IPS-15b (cell line): ENCODE data around the gene NSG2.

Experiments used
- H3K27me3 ChIP-seq: one replicate; pipeline ENCODE4 v1.6.1; 2013; ENCODE audit warnings: low read length; ENCODE audit not compliant: control insufficient read depth, insufficient read depth
- H3K36me3 ChIP-seq: one replicate; pipeline ENCODE4 v1.6.1; 2013; ENCODE audit warnings: low read length; ENCODE audit not compliant: control insufficient read depth, insufficient read depth
- H3K4me1 ChIP-seq: one replicate; pipeline ENCODE4 v1.6.1; 2013; ENCODE audit warnings: mild to moderate bottlenecking, low read length; ENCODE audit not compliant: control insufficient read depth, insufficient read depth
- H3K4me3 ChIP-seq: one replicate; pipeline ENCODE4 v1.5.1; 2013; ENCODE audit warnings: low read depth, low read length
- H3K9ac ChIP-seq: one replicate; pipeline ENCODE4 v1.6.1; 2013; ENCODE audit warnings: low read depth, mild to moderate bottlenecking, low read length
- H3K9me3 ChIP-seq: one replicate; pipeline ENCODE4 v1.6.1; 2013; ENCODE audit warnings: mild to moderate bottlenecking, low read length; ENCODE audit not compliant: control insufficient read depth, insufficient read depth

The NSG2 gene

DNA sequence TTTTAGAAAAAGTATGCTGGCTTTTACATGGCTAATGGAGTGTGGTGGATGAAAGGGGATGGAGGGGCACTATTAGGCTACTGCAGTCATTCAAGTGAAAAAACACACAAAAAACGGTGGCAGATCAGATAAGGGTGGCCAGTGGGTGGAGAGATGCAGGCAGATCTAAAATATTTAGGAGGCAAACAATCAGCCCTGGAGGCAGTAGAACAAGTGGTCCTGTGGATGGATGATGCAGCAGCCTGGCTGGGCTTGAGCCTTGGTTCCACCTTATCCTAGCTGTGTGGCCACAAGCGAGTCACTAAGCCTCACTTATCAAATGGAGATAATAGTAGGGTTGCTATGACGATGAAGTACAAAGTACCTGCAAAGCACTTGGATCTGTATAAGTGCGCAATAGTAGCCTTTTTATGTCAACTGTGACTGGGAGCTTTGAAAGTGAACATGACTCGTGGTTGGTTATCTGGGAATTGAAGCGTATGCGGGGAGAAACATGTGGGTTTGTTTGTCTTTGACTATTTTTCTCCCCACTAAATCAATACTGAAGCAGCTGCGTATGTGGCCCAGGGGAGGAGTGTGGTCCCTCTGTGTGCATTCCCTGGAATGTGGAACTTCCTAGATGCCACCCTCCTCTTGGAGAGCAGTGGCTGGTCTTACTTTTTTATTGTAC is 20.2 kb downstream of the NSG2 start:
- H3K9me3 ChIP-seq: no peaks in the 10 kb centered on the region
- H3K4me3 ChIP-seq: no peak overlapping the region
- no peak overlapping the region for H3K9ac ChIP-seq
- no peaks in the 10 kb centered on the region for H3K36me3 ChIP-seq
- H3K27me3 ChIP-seq: no peaks in the 10 kb centered on the region
- no peaks in the 10 kb centered on the region for H3K4me1 ChIP-seq

DNA sequence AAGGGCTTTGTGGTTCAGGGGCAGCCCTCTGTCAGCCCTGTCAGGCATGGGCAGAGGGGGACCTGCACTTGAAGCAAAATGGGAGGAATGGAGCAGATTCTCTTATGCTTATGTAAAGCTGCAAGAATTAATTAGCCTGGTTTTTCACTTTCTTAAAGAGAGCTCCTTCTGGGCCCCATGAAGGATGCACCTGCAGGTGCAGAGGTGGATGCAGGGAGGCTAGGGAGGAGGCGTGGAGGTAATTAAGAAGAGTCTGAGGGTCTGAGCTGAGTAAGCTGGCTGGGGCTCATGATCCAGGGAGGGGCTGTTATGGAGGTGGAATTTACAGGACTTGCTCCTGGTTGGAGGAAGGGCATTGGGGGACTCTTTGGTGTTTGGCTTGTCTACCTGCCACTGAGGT is 22.0 kb downstream of the NSG2 start:
- H3K9me3 ChIP-seq: no peaks in the 10 kb centered on the region
- no peaks in the 10 kb centered on the region for H3K4me1 ChIP-seq
- no peaks in the 10 kb centered on the region for H3K36me3 ChIP-seq
- no peak overlapping the region for H3K9ac ChIP-seq
- H3K27me3 ChIP-seq: no peaks in the 10 kb centered on the region
- no peak overlapping the region for H3K4me3 ChIP-seq

DNA sequence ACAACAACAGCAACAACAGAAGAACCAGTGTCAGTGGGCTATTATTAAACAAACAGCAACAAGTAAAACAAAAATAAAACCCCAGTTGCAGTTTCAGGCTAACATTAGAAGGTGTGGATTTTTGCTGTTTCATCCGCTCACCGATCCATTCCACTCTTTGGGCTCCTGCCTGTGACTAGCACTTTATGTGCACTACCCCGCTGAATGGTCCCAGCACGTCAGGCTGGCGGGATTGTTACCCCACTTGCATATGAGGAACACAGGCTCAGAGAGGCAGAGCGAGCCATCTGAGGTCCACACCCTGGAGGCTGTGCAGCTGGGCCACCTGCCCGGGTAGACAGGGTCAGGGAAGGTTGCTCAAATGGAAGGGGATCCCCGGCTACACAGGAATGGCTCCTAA is 26.0 kb downstream of the NSG2 start:
- Histone ChIP-seq H3K4me3 (no peak overlapping the region), H3K9me3 (no peaks in the 10 kb centered on the region), H3K9ac (no peak overlapping the region), H3K4me1 (no peaks in the 10 kb centered on the region), H3K36me3 (no peaks in the 10 kb centered on the region), H3K27me3 (no peaks in the 10 kb centered on the region)

DNA sequence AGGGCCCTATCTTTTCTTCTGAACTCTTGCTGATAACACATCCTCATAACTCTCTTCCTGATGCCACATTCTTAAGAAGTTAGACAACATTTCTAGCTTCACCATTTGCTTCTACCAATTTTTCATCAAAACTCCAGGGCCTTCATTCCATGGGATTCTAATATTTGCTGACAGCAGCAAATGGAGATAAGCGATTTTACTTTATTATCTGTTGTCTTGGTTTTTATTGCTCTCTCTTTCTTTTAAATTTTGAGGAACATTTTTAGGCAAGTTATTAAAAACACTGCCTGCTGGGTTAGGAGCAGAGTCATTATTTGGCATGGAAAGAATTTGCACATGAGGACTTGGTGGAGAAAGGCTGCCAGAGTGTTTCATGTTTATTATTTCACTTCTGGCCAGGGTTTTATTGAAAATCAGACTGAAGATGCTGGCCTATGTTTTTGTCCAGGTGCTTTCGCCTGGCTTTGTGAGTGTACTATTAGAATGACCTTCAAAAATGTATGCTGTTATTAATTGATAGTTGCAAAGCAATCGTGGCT is 27.7 kb downstream of the NSG2 start:
- Histone ChIP-seq H3K27me3 (no peaks in the 10 kb centered on the region), H3K9me3 (no peaks in the 10 kb centered on the region), H3K9ac (no peak overlapping the region), H3K4me3 (no peak overlapping the region), H3K36me3 (no peaks in the 10 kb centered on the region), H3K4me1 (no peaks in the 10 kb centered on the region)

DNA sequence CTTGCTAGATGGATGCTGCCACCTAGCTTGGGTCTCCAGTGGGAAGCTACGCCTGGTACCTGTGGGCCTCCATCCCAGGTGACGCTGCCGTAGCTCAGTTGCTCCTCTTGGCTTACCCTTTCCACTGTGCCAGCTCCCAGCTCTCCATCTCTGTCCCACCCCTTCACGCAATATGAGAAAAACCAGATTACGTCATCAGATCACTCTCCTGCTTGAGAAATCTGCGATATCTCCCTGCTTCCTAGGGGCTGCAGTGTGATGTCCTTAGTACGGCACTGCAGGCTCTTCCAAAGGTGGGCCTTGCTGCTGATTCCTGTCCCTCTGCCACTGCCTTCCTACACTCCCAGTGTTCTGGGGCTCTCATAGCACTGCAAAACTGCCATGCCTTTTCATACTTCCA is 28.9 kb downstream of the NSG2 start:
- H3K27me3 ChIP-seq: no peaks in the 10 kb centered on the region
- H3K4me3 ChIP-seq: no peak overlapping the region
- no peak overlapping the region for H3K9ac ChIP-seq
- H3K4me1 ChIP-seq: no peaks in the 10 kb centered on the region
- H3K9me3 ChIP-seq: no peaks in the 10 kb centered on the region
- no peaks in the 10 kb centered on the region for H3K36me3 ChIP-seq

DNA sequence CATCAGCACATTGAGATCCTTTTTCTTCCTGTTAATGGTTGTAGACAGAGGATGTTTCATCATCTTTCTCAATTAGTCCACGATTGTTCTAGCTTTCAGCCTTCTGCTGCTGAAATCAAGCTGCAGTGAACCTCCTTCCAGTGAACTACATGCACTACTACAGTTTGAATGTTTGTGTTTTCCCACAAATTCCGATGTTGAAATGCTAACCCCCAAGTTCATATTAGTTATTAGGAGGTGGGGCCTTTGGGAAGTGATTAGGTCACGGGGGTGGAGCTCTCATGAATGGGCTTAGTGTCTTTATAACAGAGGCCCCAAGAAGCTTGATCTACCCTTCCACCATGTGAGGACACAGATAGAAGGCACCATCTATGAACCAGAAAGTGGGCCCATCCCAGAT is 32.9 kb downstream of the NSG2 start:
- H3K9me3 ChIP-seq: no peaks in the 10 kb centered on the region
- no peaks in the 10 kb centered on the region for H3K36me3 ChIP-seq
- no peaks in the 10 kb centered on the region for H3K4me1 ChIP-seq
- no peaks in the 10 kb centered on the region for H3K27me3 ChIP-seq
- no peak overlapping the region for H3K4me3 ChIP-seq
- H3K9ac ChIP-seq: no peak overlapping the region

DNA sequence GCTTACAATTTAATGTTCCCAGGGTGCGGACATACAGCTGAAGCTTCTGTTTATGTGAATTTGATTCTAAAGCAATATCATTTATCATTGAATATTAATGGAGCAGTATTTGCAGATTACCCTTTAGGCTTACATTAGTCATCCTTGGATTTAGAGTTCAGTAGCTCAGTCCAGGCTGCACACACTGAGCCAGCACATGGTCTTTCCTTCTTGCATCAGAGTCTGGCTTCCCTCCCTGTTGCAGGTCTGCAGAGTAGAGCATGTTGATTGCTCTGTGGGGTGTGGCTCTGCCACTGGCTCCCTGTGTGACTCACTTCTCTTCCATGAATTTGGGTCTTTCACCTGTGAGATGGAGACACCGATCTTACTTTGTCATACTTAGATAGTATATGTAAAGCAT is 36.8 kb downstream of the NSG2 start:
- Histone ChIP-seq H3K9me3 (no peaks in the 10 kb centered on the region), H3K4me1 (no peaks in the 10 kb centered on the region), H3K36me3 (no peaks in the 10 kb centered on the region), H3K9ac (no peak overlapping the region), H3K27me3 (no peaks in the 10 kb centered on the region), H3K4me3 (no peak overlapping the region)

DNA sequence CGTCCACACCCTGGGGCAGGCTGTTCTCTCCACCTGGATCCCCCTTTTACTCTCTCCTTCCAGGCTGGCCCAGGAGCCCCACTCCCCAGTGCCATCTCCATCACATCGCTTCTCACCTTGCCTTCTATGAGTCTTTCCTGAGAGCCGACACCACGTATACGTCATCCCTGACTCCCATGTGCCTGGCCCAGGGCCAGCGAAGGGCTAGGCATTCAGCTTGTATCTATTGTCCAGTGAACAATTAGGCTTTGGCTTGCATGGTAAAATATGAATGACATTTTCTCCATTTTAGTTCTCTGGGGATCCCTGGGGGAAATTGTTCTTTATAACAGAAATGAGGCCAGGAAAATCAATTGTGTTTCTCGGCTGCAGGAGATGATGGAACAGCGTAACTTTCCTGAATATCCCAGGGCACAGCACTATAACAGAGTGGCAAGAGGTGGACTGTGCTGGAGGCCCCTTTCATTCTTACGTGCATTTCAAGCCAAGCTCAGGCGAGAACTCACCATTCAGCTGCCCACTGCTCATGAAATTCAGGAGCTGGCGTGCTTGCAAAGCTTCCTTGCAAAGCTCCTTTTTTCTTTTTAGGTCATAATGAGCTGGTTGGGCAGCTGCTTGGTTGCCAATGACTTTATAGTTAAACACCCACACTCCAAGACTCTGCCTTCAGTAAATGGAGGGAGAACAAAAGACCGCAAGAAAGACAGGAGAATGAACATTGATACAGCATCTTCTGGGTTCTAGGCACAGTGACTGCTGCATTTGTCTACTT is 37.7 kb downstream of the NSG2 start:
- no peaks in the 10 kb centered on the region for H3K27me3 ChIP-seq
- H3K4me1 ChIP-seq: no peaks in the 10 kb centered on the region
- no peak overlapping the region for H3K4me3 ChIP-seq
- no peaks in the 10 kb centered on the region for H3K9me3 ChIP-seq
- H3K36me3 ChIP-seq: no peaks in the 10 kb centered on the region
- no peak overlapping the region for H3K9ac ChIP-seq

DNA sequence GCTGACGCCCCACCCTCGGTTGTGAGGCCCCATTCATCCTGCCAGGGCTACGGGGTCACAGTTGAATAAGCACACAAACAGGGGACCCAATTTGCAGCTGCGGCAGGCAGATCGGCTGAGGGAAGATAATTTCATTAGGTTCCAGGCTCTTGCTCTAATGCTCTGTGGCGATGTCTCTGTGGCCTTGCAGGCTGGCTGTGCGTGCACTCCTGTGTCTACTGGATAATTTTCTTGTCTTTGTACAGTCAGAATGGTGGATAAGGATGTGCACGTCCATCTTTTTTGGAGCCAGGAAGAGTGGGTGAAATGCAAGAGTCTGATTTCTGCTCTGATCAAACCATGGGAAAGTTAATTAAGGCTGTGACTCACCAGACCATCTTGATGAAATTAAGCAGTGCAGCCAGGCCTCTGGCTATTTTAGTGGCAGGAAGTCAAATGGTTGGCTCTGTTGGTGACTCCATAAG is 39.2 kb downstream of the NSG2 start:
- no peak overlapping the region for H3K9ac ChIP-seq
- H3K27me3 ChIP-seq: no peaks in the 10 kb centered on the region
- no peaks in the 10 kb centered on the region for H3K4me1 ChIP-seq
- H3K4me3 ChIP-seq: no peak overlapping the region
- H3K36me3 ChIP-seq: no peaks in the 10 kb centered on the region
- no peaks in the 10 kb centered on the region for H3K9me3 ChIP-seq

DNA sequence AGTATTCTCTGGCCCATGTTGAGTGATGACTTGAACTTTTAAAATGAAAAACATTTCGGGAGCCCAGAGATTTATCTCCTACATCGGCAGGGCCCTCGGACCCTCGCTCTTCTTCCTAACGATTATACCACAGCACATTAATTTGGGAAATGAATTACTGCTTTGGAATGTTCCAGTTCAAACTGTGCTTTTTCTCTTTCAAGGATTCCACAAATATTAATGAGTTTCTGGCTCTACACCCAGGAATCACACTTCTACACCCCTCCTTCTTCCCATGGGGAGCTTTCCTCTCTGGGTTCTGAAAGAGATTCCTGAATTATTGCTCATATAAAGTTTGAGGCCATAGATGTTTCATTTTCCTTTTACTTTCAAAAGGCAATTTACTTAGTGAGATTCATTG is 41.2 kb downstream of the NSG2 start:
- H3K27me3 ChIP-seq: no peaks in the 10 kb centered on the region
- H3K36me3 ChIP-seq: no peaks in the 10 kb centered on the region
- no peak overlapping the region for H3K9ac ChIP-seq
- no peak overlapping the region for H3K4me3 ChIP-seq
- H3K9me3 ChIP-seq: no peaks in the 10 kb centered on the region
- H3K4me1 ChIP-seq: no peaks in the 10 kb centered on the region

DNA sequence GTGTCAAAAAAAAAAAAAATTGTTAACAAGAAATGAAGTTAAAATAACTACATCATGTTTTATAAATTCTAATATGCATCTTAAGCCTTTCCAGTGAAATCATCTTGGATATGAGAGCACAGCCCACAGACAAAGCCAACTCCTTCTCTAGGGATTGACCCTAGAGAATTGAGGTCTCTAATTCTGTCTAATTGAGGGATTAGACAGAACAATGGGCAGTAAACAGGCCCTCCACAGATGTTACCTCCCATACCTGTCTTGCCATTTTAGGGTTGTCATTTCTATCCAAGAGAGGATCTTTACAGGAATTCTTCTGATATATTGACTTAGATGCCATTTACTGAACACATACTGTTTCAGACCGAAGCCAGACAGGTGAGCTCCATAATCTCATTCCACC is 42.3 kb downstream of the NSG2 start:
- Histone ChIP-seq H3K4me3 (no peak overlapping the region), H3K27me3 (no peaks in the 10 kb centered on the region), H3K36me3 (no peaks in the 10 kb centered on the region), H3K9me3 (no peaks in the 10 kb centered on the region), H3K9ac (no peak overlapping the region), H3K4me1 (no peaks in the 10 kb centered on the region)

DNA sequence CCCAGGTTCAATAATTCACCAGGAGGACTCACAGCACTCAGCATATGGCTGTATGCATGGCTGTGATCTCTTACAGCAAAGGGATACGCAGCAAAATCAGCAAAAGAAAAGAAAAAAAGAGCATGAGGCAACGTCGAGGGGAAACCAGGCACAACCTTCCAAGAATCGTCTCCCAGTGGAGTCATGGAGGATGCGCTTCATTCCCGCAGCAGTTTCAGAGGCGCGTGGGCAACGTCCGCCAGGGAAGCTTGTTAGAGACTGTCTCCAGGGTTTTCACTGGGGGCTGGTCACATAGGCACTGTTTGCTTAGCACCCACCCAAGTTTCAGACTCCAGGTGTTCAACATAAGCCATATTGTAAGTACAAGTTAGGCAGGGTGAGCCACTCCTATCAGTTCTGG is 44.6 kb downstream of the NSG2 start:
- Histone ChIP-seq H3K27me3 (no peaks in the 10 kb centered on the region), H3K36me3 (no peaks in the 10 kb centered on the region), H3K4me3 (no peak overlapping the region), H3K9me3 (no peaks in the 10 kb centered on the region), H3K4me1 (no peaks in the 10 kb centered on the region), H3K9ac (no peak overlapping the region)
